Erythroblast (primary cell): ENCODE results near the gene PLPP6.

Experiments used
- DNase-seq, 2 experiments: peaks; one replicate each; lab custom pipeline; 2025; lab: John Stamatoyannopoulos, UW
- GATA1 ChIP-seq: IDR thresholded peaks from 2 replicates; pipeline ENCODE4 v1.6.1; 2011; ENCODE audit warnings: low read depth, mild to moderate bottlenecking, control low read depth, low read length, moderate library complexity
- POLR2A ChIP-seq: IDR thresholded peaks from 2 replicates; pipeline ENCODE4 v1.6.1; 2011; ENCODE audit warnings: mild to moderate bottlenecking, low read length

Gene PLPP6

GRCh38 chr9:4700932-4701331 is 38.8 kb downstream of the PLPP6 start:
- peak in 1 of 2 experiments; percentile 40 for DNase-seq
- no peak for TF ChIP-seq GATA1
- no peak for TF ChIP-seq POLR2A

- TF ChIP-seq GATA1 (no peak), POLR2A (no peak)
- DNase-seq = no peak
These were observed 39.4 kb downstream of the PLPP6 start for GRCh38 chr9:4701526-4701925.

- no peak for DNase-seq
- TF ChIP-seq POLR2A = no peak
- no peak for TF ChIP-seq GATA1
These were observed 42.0 kb downstream of the PLPP6 start for GRCh38 chr9:4704129-4704528.

DNA sequence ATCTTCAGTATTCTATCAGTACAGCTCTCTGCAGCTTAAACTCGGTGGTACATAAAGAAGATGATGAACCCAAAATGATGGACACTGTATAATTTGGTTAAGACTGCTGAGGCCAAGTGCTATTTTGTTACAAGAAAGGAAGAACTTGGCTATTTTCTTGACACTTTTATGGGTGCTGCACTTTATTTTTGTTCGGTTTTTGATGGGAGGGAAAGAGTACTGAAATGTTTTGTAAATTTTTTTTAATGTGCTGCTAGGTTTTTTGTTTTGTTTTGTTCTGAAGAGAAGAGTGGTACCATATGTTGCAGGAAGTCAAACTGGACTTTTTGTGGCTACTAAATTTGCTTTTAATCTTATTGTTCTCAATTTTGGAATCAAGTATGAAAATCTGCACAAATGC is 43.9 kb downstream of the PLPP6 start:
- no peak for TF ChIP-seq POLR2A
- no peak for TF ChIP-seq GATA1
- no peak for DNase-seq

DNA sequence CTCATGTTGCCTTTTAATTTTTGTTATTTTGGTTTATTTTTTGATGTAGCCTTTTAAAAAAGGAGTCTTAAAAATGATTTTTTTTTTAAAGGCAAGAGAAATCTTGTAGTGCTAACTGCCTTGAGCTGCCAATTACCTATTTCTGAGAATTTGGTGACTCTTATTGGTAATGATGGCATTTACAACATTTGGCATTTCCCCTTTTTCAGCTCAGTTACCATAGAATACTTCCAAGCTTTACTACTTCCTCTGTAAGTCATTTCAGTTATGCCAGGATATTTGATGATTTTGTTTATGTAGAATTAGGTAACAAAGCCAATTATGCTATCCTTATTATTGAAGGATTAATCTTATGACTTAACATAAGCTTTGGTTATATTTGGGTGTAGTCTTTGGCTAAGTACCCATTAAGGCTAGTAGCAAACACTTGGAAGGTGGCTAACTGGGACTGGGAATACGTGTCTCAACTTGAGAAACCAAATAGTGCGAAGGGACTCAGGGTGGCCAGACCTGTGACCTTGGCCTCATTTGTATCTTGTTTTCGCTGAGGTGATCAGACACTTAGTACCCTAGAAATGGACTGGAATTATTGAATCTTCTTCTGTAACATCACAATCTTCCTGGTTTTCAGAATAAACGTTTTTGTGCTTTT is 45.0 kb downstream of the PLPP6 start:
- TF ChIP-seq POLR2A (no peak), GATA1 (no peak)
- DNase-seq = no peak

DNA sequence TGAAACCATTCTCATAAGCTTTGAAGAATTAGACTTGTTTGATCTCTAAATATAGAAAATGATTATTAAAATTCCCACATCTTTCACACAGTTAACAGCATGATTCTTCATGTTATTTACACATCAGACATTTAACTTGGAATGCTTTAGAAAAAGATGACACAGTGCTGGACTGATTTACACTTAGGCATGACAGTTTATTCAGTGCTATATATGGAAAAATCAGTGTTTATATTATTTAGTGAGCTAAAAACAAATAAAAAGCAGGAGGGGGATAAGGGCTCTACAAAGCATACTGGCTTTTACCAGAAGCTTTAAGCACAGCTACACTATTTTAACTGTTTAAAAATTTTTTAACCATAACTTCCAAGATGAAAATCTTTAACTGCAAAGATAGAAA is 47.3 kb downstream of the PLPP6 start:
- no peak for DNase-seq
- TF ChIP-seq GATA1 (no peak), POLR2A (no peak)

DNA sequence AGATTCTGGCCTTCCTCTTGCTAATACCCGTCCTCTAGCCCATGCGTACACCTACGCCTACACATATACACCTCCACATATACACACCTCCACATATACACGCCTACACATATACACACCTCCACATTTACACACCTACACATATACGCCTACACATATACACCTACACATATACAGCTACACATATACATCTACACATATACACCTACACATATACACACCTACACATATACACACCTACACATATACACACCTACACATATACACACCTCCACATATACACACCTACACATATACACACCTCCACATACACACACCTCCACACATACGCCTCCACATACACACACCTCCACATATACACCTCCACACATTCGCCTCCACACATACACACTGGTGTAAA is 51.8 kb downstream of the PLPP6 start:
- no peak for TF ChIP-seq GATA1
- TF ChIP-seq POLR2A = no peak
- peak; percentile 24 to 31 for DNase-seq

GRCh38 chr9:4714266-4715016 is 52.3 kb downstream of the PLPP6 start:
- DNase-seq = no peak
- TF ChIP-seq GATA1 (no peak), POLR2A (no peak)
